Karpas-422 (cell line): ENCODE data around the gene GLRX2. TPM values are rescaled to one million over a fixed set of nuclear protein-coding genes. Genes with fewer than 3 reads are reported as not detected.

Experiments
- DNase-seq: peaks from one replicate; pipeline ENCODE4 v3.0.0-alpha.2; 2015
- H2AFZ ChIP-seq: fragments of 200-600 bp; sonication (generic); 2 replicates; pipeline ENCODE4 v1.6.1; 2014; ENCODE audit warnings: antibody characterized with exemption, low read length, mixed read lengths
- H3K27ac ChIP-seq: fragments of 200-600 bp; sonication (generic); 2 replicates; pipeline ENCODE4 v1.5.1; 2014; ENCODE audit warnings: mild to moderate bottlenecking, low read length, moderate library complexity
- H3K27me3 ChIP-seq: fragments of 200-600 bp; sonication (generic); 2 replicates; pipeline ENCODE4 v1.6.1; 2014; ENCODE audit warnings: low read length, mixed read lengths
- H3K36me3 ChIP-seq: fragments of 200-600 bp; sonication (generic); 2 replicates; pipeline ENCODE4 v1.6.1; 2014; ENCODE audit warnings: low read length, mixed read lengths; ENCODE audit not compliant: insufficient read depth
- H3K4me1 ChIP-seq: fragments of 200-600 bp; sonication (generic); 2 replicates; pipeline ENCODE4 v1.6.1; 2014; ENCODE audit warnings: mild to moderate bottlenecking, low read length, mixed read lengths
- H3K4me2 ChIP-seq: fragments of 200-600 bp; sonication (generic); 2 replicates; pipeline ENCODE4 v1.6.1; 2014; ENCODE audit warnings: low read length, low read depth, mild to moderate bottlenecking; ENCODE audit not compliant: poor library complexity, severe bottlenecking
- H3K4me3 ChIP-seq: fragments of 200-600 bp; sonication (generic); 2 replicates; pipeline ENCODE4 v1.5.1; 2014; ENCODE audit warnings: mild to moderate bottlenecking, antibody characterized with exemption, low read length, mixed read lengths
- H3K79me2 ChIP-seq: fragments of 200-600 bp; sonication (generic); 2 replicates; pipeline ENCODE4 v1.6.1; 2014; ENCODE audit warnings: mild to moderate bottlenecking, low read length, mixed read lengths
- H3K9ac ChIP-seq: fragments of 200-600 bp; sonication (generic); 2 replicates; pipeline ENCODE4 v1.6.0; 2014; ENCODE audit warnings: low read length
- H3K9me2 ChIP-seq: fragments of 200-600 bp; sonication (generic), shearing (Covaris generic); replicated peaks from 2 replicates; pipeline ENCODE4 v1.6.0; 2014; ENCODE audit warnings: mild to moderate bottlenecking, low read length, moderate library complexity; ENCODE audit not compliant: insufficient read depth
- H3K9me3 ChIP-seq: fragments of 300-700, 200-600 bp; sonication (generic); 2 replicates; pipeline ENCODE4 v1.6.1; 2014; ENCODE audit warnings: low read length, mixed read lengths
- H4K20me1 ChIP-seq: fragments of 200-600 bp; sonication (generic); 2 replicates; pipeline ENCODE4 v1.6.1; 2014; ENCODE audit warnings: mild to moderate bottlenecking, antibody characterized with exemption, low read length, low read depth; ENCODE audit not compliant: insufficient read depth
- total RNA-seq: library from RNA; depleted of rRNA; stranded (reverse); fragments of >200 nt; shearing (Covaris generic); gene quantifications from 2 replicates; pipeline ENCODE4 v1.2.3, GENCODE V29; 2014; ENCODE audit warnings: low replicate concordance

Gene GLRX2
- total RNA-seq, 1 experiment from 2014 or later: 30.9 TPM

DNA sequence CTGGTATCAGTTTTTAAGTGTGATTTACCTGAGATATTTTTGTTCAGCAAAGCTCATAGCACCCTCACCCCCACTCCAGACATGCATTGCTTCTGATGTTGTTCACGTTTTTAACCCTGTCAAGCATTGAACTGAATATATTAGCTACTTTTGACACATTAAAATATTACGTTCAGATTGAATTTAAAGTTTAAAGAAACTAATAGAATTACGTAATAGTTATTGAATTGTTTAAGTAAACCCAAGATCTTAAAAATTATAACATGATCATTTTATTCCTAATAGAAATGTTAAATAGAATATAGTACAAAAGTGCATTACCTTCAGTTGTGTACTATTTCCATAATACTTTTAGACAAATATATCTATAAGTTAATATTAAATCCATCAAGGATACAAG is 18.9 kb downstream of the GLRX2 start:
- H3K9me2 ChIP-seq: no peaks in the 10 kb centered on the region; the same call in 1 of the 2 replicates
- H3K36me3 ChIP-seq: peaks cover 55% of the 10 kb centered on the region

DNA sequence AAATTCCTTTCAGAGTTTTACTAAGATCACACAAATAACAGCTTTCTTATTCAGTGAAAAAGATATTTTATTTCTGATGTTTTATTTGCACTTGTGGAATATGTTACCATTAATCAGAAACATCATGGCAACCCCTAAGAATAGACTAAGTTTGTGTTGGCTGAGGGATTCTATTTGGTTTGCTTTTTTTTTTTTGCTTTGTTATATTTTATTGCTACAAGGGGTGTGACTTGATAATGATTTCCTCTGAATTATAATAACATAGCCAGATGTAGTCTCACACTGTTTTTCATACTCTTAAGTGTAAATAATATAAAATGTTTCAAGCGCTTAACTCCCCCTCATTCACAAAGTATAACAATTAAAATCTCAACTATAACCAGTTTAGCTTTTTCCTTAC is 20.0 kb downstream of the GLRX2 start:
- no peak overlapping the region for H3K27ac ChIP-seq
- H3K4me2 ChIP-seq: no peak overlapping the region
- H3K4me1 ChIP-seq: peaks cover 27% of the 10 kb centered on the region
- no peaks in the 10 kb centered on the region; the same call in 1 of the 2 replicates for H3K9me2 ChIP-seq
- H3K36me3 ChIP-seq: peaks cover 64% of the 10 kb centered on the region
- no peak overlapping the region for H3K9ac ChIP-seq
- no peaks in the 10 kb centered on the region for H3K27me3 ChIP-seq
- peaks cover 49% of the 10 kb centered on the region for H3K79me2 ChIP-seq
- no peak overlapping the region for H2AFZ ChIP-seq
- H4K20me1 ChIP-seq: no peaks in the 10 kb centered on the region
- no peaks in the 10 kb centered on the region for H3K9me3 ChIP-seq
- H3K4me3 ChIP-seq: no peak overlapping the region
- DNase-seq: no peak

More for the DNA sequence above, 18.9 kb downstream of the GLRX2 start:
- peaks cover 54% of the 10 kb centered on the region for H3K79me2 ChIP-seq
- H2AFZ ChIP-seq: no peak overlapping the region
- no peaks in the 10 kb centered on the region for H3K27me3 ChIP-seq
- H3K4me1 ChIP-seq: peaks cover 35% of the 10 kb centered on the region
- H4K20me1 ChIP-seq: no peaks in the 10 kb centered on the region
- no peak overlapping the region for H3K4me2 ChIP-seq
- DNase-seq: no peak
- H3K9me3 ChIP-seq: no peaks in the 10 kb centered on the region
- H3K9ac ChIP-seq: no peak overlapping the region
- H3K27ac ChIP-seq: 0 out of 2 replicates have a peak overlapping the region, but pooled peaks have one; percentile 3
- no peak overlapping the region for H3K4me3 ChIP-seq

DNA sequence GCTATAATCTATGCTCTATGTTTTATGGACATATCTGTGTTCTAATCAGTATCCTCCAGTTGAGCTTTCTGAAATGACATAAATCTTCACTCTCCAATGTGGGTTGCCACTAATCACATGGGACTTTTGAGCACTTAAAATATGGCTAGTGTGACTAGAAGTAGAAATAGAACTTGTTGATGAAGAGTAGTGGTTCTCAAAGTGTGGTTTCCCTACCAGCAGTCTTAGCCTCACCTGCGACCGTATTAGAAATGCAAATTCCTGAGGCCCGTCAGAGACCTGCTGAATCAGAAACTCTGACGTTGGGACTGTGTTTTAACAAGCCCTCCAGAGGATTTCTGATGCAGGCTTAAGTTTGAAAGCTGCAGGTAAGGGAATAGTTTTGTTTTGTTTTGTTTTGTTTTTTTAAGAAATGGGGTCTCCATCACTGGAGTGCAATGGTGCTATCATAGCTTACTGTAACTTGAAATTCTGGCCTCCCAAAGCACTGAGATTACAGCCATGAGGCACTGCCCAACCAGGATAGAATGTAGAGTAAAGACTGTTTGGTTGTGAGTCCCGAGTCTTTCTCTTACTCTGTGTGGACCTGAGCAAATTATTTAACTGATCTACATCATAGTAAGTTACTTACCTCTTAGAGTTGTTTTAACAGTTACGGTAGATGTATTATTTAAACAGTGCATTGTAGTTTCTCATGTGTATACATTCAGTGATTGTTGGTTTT is 21.7 kb downstream of the GLRX2 start:
- Histone ChIP-seq H3K36me3 (peaks cover 70% of the 10 kb centered on the region), H3K4me2 (peak overlapping the region; percentile 48)
- peak; percentile 76 for DNase-seq

DNA sequence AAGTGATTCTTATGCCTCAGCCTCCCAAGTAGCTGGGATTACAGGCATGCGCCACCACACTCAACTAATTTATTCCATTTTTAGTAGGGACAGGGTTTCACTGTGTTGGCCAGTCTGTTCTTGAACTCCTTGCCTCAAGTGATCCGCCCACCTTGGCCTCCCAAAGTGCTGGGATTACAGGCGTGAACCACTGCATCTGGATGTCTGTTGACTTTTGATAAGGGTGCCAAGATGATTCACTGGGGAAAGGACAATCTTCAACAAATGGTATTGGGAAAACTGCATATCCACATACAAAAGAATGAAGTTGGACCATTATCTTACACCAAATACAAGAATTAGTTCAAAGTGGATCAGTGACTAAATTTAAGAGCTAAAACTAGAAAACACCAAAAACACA is 26.0 kb downstream of the GLRX2 start:
- H3K4me1 ChIP-seq: peaks cover 25% of the 10 kb centered on the region
- no peaks in the 10 kb centered on the region for H4K20me1 ChIP-seq
- 0 out of 2 replicates have a peak, but pooled peaks cover 3% of the 10 kb centered on the region for H3K9me3 ChIP-seq
- no peak overlapping the region for H3K4me2 ChIP-seq
- H3K4me3 ChIP-seq: no peak overlapping the region
- peaks cover 40% of the 10 kb centered on the region for H3K79me2 ChIP-seq
- DNase-seq: no peak
- H3K27me3 ChIP-seq: no peaks in the 10 kb centered on the region
- no peaks in the 10 kb centered on the region; the same call in 1 of the 2 replicates for H3K9me2 ChIP-seq
- H3K27ac ChIP-seq: no peak overlapping the region
- no peak overlapping the region for H3K9ac ChIP-seq
- no peak overlapping the region for H2AFZ ChIP-seq
- peaks cover 78% of the 10 kb centered on the region for H3K36me3 ChIP-seq

More for the DNA sequence above, 21.7 kb downstream of the GLRX2 start:
- H3K9me3 ChIP-seq: no peaks in the 10 kb centered on the region
- H3K79me2 ChIP-seq: peaks cover 42% of the 10 kb centered on the region
- H3K27me3 ChIP-seq: no peaks in the 10 kb centered on the region
- peak overlapping the region; percentile 89 for H3K27ac ChIP-seq
- no peak overlapping the region for H2AFZ ChIP-seq
- H3K9ac ChIP-seq: peak overlapping the region; percentile 32; the same call in 1 of the 2 replicates
- H4K20me1 ChIP-seq: no peaks in the 10 kb centered on the region
- H3K4me3 ChIP-seq: peak overlapping the region; percentile 24; the same call in 1 of the 2 replicates
- peaks cover 27% of the 10 kb centered on the region for H3K4me1 ChIP-seq
- H3K9me2 ChIP-seq: no peaks in the 10 kb centered on the region; the same call in 1 of the 2 replicates

DNA sequence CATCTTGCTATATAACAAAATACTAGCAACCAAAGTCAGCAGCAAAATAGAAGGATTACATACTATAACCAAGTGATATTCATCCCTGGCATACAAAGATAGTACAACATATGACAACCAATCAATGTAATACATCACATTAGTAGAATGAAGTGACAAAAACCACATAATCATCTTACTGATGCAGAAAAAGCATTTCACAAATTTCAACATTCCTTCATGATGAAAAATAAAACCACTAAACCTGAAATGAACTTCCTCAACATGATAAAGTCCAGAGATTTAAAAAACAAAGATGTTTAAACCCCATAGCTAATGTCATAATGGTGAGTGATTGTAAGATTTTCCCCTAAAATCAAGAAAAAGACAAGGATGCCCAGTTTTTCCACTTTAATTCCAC is 27.2 kb downstream of the GLRX2 start:
- peaks cover 13% of the 10 kb centered on the region for H3K4me1 ChIP-seq
- no peak overlapping the region for H3K9ac ChIP-seq
- H3K36me3 ChIP-seq: peaks cover 72% of the 10 kb centered on the region
- no peaks in the 10 kb centered on the region for H4K20me1 ChIP-seq
- peaks cover 5% of the 10 kb centered on the region; the same call in 1 of the 2 replicates for H3K9me3 ChIP-seq
- no peak overlapping the region for H2AFZ ChIP-seq
- H3K4me2 ChIP-seq: no peak overlapping the region
- H3K27me3 ChIP-seq: no peaks in the 10 kb centered on the region
- DNase-seq: no peak
- H3K27ac ChIP-seq: no peak overlapping the region
- H3K4me3 ChIP-seq: no peak overlapping the region
- H3K79me2 ChIP-seq: peaks cover 36% of the 10 kb centered on the region
- H3K9me2 ChIP-seq: no peaks in the 10 kb centered on the region; the same call in 1 of the 2 replicates

DNA sequence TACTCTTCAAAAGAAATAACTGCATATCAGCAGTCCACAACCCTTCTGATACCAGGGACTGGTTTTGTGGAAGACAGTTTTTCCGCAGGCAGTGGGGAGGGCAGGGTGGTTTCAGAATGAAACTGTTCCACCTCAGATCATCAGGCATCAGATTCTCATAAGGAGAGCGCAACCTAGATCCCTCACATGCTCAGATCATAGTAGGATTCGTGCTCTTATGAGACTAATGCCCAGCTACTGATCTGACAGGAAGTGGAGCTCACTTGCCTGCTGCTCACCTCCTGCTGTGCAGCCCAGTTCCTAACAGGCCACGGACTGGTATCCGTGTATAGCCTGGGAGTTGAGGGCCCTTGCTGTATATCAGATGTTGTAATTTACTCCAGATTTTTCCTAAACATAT is 34.3 kb downstream of the GLRX2 start:
- H3K9me3 ChIP-seq: peaks cover 8% of the 10 kb centered on the region; the same call in 1 of the 2 replicates
- no peak overlapping the region for H3K9ac ChIP-seq
- H3K27me3 ChIP-seq: no peaks in the 10 kb centered on the region
- H3K79me2 ChIP-seq: peaks cover 83% of the 10 kb centered on the region
- peaks cover 43% of the 10 kb centered on the region for H3K4me1 ChIP-seq
- H2AFZ ChIP-seq: no peak overlapping the region
- DNase-seq: no peak
- H3K4me3 ChIP-seq: no peak overlapping the region
- H3K36me3 ChIP-seq: peaks cover 36% of the 10 kb centered on the region
- H3K27ac ChIP-seq: peak overlapping the region; percentile 73; the same call in 1 of the 2 replicates
- H3K4me2 ChIP-seq: no peak overlapping the region
- H3K9me2 ChIP-seq: no peaks in the 10 kb centered on the region
- H4K20me1 ChIP-seq: no peaks in the 10 kb centered on the region; the same call in 1 of the 2 replicates

DNA sequence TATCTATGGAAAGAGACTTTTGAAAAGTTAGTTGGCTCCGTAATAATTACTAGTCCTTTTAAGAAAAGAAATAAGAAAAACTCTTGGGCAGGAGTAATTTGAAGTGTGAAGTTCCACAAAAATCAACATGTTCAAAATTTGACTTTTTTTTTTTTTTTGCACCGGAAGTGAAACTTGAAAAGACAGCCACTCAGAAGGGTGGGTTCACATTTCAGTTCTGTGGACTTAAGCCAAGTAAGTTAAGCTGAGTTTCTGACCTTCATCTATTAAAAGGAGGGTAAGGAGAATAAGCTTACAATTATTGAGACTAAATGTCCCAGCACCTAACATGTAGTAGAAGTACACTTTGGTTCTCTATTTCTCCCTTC is 34.8 kb downstream of the GLRX2 start:
- H3K9me2 ChIP-seq: no peaks in the 10 kb centered on the region
- peaks cover 83% of the 10 kb centered on the region for H3K79me2 ChIP-seq
- H3K9ac ChIP-seq: no peak overlapping the region
- no peak overlapping the region for H3K4me3 ChIP-seq
- H3K36me3 ChIP-seq: peaks cover 31% of the 10 kb centered on the region
- peak; percentile 77 for DNase-seq
- H3K4me2 ChIP-seq: peak overlapping the region; percentile 41
- peaks cover 5% of the 10 kb centered on the region; the same call in 1 of the 2 replicates for H3K9me3 ChIP-seq
- H3K27ac ChIP-seq: peak overlapping the region; percentile 73
- H3K4me1 ChIP-seq: peaks cover 48% of the 10 kb centered on the region
- H4K20me1 ChIP-seq: no peaks in the 10 kb centered on the region; the same call in 1 of the 2 replicates
- no peaks in the 10 kb centered on the region for H3K27me3 ChIP-seq
- H2AFZ ChIP-seq: no peak overlapping the region

DNA sequence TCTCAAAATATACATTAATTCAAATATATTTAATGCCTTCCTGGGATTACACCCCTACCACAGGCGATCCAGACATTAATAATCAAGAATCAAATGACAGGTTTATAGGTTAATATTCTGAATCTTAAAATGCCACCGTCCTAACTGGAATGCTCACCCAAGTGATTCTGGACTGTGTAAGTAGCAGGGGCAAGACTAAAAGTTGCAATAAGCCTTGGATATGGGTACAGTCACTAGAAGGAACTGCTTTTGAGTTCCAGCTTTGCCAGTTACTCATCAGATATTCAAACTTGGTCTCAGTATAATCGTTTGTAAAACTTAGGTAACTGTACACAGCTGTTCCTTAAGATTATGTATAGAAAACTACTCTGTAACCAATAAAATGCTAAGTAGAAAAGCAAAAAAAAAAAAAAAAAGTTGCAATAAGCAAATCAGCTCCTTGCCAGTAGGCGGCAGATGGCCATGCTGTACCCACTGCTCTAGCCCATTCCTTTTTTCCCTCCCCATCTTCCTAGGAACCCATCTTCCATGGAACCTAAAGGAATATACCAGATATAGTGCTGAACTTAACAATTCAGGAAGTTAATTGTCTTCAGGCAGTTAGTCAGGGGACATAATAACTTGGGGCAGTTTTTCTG is 35.3 kb downstream of the GLRX2 start:
- DNase-seq: peak; percentile 58
- Histone ChIP-seq H4K20me1 (no peaks in the 10 kb centered on the region; the same call in 1 of the 2 replicates), H3K27ac (peak overlapping the region; percentile 73), H3K9me3 (peaks cover 5% of the 10 kb centered on the region; the same call in 1 of the 2 replicates), H3K4me3 (no peak overlapping the region), H3K79me2 (peaks cover 86% of the 10 kb centered on the region), H3K4me1 (peaks cover 53% of the 10 kb centered on the region), H3K9ac (no peak overlapping the region), H3K4me2 (peak overlapping the region; percentile 41), H3K27me3 (no peaks in the 10 kb centered on the region), H3K36me3 (peaks cover 28% of the 10 kb centered on the region), H2AFZ (no peak overlapping the region), H3K9me2 (no peaks in the 10 kb centered on the region)
